ENCODE measurements around the gene AP3B1.

The AP3B1 gene

DNA sequence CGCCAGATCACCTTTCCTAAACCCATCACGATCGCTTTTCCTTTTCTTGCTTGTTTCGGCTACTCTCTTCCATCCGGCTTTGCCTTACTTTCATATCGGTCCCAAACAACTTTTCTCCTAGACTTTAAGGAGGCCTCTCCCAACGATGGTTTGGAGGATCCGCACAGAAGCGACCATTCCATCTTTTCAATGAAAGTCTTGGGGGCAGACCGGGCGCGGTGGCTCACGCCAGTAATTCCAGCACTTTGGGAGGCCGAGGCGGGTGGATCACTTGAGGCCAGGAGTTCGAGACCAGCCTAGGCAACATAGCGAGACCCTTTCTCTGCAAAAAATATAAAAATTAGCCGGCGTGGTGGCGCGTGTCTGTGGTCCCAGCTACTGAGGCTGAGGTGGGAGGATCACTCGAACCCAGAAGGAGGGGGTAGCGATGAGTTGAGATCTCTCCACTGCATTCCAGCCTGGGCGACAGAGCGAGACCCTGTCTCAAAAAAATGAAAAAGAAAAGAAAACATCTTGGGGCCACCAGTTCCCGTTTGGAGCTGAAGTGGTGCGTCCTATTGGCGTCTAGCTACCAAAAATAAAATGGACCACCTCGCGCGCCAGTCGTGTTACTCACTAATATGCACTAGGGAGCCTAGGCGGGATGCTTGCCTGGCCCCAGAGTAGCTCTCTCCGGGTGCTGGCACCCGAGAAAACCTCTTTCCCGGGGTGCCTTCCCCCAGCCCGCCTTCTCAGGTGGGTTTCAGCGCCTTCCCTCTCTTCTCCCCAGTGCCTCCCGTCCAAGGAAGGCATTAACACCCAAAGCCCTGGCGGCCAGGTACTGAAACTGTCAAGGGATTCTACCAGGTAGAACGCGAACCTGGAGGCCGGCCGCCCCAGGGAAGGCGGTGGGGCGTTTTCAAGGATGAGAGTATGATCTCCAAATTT, 800 bp upstream of the AP3B1 start:
- H3K27ac Mint-ChIP-seq, result peak overlapping the region; percentile 99
- H3K27me3 Mint-ChIP-seq (ENCODE audit: low read depth, poor library complexity), result peaks cover 18% of the 10 kb centered on the region
- peaks cover 37% of the 10 kb centered on the region for H3K4me1 Mint-ChIP-seq
- H3K36me3 Mint-ChIP-seq (ENCODE audit: low read depth), result peaks cover 15% of the 10 kb centered on the region
- peak overlapping the region; percentile 93 for H3K4me3 Mint-ChIP-seq
- peaks cover 10% of the 10 kb centered on the region for H3K9me3 Mint-ChIP-seq
- TF ChIP-seq, protein P1, sequence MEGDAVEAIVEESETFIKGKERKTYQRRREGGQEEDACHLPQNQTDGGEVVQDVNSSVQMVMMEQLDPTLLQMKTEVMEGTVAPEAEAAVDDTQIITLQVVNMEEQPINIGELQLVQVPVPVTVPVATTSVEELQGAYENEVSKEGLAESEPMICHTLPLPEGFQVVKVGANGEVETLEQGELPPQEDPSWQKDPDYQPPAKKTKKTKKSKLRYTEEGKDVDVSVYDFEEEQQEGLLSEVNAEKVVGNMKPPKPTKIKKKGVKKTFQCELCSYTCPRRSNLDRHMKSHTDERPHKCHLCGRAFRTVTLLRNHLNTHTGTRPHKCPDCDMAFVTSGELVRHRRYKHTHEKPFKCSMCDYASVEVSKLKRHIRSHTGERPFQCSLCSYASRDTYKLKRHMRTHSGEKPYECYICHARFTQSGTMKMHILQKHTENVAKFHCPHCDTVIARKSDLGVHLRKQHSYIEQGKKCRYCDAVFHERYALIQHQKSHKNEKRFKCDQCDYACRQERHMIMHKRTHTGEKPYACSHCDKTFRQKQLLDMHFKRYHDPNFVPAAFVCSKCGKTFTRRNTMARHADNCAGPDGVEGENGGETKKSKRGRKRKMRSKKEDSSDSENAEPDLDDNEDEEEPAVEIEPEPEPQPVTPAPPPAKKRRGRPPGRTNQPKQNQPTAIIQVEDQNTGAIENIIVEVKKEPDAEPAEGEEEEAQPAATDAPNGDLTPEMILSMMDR (IDR thresholded peaks at IDR 0.05), result peak; percentile 18
- DNase-seq, result peak; percentile 30

DNA sequence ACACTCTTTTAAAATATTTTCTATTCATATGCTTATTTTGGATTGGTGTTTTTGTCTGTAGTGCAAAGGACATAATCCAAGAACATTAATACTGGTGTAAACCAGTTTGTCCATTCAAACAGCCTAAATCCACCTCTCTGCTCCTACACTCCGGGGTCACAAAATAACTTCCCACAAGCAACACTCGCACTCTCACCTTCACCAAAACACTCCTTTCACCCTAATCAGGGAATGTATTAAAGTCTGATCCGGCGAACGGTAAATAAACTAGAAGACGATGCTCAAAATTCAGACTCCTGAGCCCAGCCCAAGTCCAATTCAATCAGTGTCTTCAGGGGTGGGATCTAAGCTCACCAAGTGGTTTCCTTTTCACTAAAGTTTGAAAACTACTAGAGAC, 649 bp downstream of the AP3B1 start:
- Mint-ChIP-seq H3K9me3 (no peaks in the 10 kb centered on the region), H3K27me3 (ENCODE audit: low read depth, poor library complexity) (peaks cover 18% of the 10 kb centered on the region), H3K4me3 (peak overlapping the region; percentile 93), H3K36me3 (ENCODE audit: low read depth) (peaks cover 9% of the 10 kb centered on the region), H3K4me1 (peaks cover 48% of the 10 kb centered on the region), H3K27ac (peak overlapping the region; percentile 99)
- no peak for DNase-seq
- TF ChIP-seq, protein P1 (IDR thresholded peaks at IDR 0.05), result no peak

DNA sequence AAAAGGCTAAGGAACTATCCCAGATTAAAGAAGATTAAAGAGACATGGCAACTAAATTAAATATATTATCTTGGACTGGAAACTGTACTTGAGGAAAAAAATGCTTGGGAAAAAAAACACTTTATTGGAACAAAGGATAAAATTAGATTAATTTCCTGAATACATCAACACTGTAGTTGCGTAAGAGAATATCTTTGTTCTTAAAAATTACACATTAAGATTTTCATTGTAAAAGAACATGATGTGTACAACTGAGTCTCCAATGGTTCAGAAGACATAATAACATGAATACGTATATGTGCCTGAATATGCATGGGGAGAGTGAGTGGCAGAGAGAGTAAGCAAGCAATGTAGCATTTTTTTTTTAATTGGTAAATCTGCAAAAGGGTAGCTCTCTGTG, 2.8 kb downstream of the AP3B1 start:
- TF ChIP-seq, protein P1 (IDR thresholded peaks at IDR 0.05), result no peak
- Mint-ChIP-seq H3K27me3 (ENCODE audit: low read depth, poor library complexity) (peaks cover 12% of the 10 kb centered on the region), H3K9me3 (no peaks in the 10 kb centered on the region), H3K27ac (no peak overlapping the region), H3K4me1 (peaks cover 48% of the 10 kb centered on the region), H3K36me3 (ENCODE audit: low read depth) (peaks cover 9% of the 10 kb centered on the region), H3K4me3 (peak overlapping the region; percentile 93)
- no peak for DNase-seq

DNA sequence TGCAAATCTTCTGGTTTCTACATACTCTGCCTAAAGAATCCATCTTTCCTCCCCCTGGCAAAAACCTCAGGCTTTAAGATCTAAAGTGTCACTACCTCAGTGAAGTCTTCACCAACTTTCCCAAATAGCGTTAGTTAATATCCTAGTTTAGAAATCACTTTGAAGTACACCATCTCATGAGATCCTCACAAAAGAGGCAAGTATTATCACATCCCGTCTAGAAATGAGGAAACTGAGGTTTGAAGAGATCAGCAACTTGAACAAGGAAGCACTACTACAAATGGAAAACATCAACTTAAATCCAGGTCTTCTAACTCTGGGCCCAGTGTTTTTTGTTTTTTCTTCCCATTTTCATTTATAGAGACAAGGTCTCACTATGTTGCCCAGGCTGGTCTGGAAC, 4.6 kb downstream of the AP3B1 start:
- H3K36me3 Mint-ChIP-seq (ENCODE audit: low read depth), result peaks cover 26% of the 10 kb centered on the region
- peaks cover 6% of the 10 kb centered on the region for H3K9me3 Mint-ChIP-seq
- no peak overlapping the region for H3K4me3 Mint-ChIP-seq
- DNase-seq, result no peak
- peaks cover 42% of the 10 kb centered on the region for H3K4me1 Mint-ChIP-seq
- no peaks in the 10 kb centered on the region for H3K27me3 Mint-ChIP-seq (ENCODE audit: low read depth, poor library complexity)
- no peak overlapping the region for H3K27ac Mint-ChIP-seq
- TF ChIP-seq, protein P1 (IDR thresholded peaks at IDR 0.05), result no peak

DNA sequence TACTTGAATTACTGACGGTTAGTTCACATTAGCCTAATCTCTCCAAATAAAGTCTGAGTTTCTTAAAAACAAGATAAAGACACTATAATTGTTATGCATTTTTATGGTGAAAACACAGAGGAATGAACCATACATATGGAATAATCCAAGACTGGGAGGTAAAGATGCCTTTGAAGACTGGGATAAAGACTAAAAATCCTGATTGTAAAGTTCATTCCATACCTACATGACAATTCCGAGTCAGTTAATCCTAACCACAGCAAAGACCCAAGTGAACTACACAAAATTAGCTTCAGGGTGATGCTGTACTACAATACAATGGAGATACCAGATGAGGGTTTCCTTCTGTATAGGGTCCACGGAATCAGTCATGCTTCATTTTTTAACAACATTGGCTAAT, 6.3 kb downstream of the AP3B1 start:
- H3K36me3 Mint-ChIP-seq (ENCODE audit: low read depth), result peaks cover 34% of the 10 kb centered on the region
- DNase-seq, result no peak
- H3K27ac Mint-ChIP-seq, result no peak overlapping the region
- peaks cover 40% of the 10 kb centered on the region for H3K4me1 Mint-ChIP-seq
- H3K9me3 Mint-ChIP-seq, result peaks cover 6% of the 10 kb centered on the region
- TF ChIP-seq, protein P1 (IDR thresholded peaks at IDR 0.05), result no peak
- no peak overlapping the region for H3K4me3 Mint-ChIP-seq
- H3K27me3 Mint-ChIP-seq (ENCODE audit: low read depth, poor library complexity), result no peaks in the 10 kb centered on the region

DNA sequence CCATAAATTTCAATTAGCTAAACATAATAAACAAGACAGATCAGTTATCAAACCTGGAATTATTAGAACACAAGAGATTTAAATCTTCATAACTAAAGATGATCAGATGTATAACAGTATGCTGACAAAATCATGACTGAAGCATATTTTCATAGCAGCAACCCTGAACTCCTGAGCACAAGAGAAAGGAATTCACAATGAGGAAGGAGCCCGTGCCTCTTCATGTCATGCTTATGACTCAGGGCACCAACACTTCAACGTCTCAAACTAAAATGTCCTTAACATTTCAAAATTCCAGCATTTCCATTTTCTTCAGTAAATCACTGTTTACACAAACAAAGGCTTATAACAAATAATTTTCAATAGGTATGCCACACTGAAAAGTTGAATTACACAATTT, 6.7 kb downstream of the AP3B1 start:
- TF ChIP-seq, protein P1 (IDR thresholded peaks at IDR 0.05), result no peak
- DNase-seq, result no peak
- peaks cover 6% of the 10 kb centered on the region for H3K9me3 Mint-ChIP-seq
- H3K27me3 Mint-ChIP-seq (ENCODE audit: low read depth, poor library complexity), result no peaks in the 10 kb centered on the region
- H3K36me3 Mint-ChIP-seq (ENCODE audit: low read depth), result peaks cover 35% of the 10 kb centered on the region
- H3K4me3 Mint-ChIP-seq, result no peak overlapping the region
- peaks cover 37% of the 10 kb centered on the region for H3K4me1 Mint-ChIP-seq
- no peak overlapping the region for H3K27ac Mint-ChIP-seq
